ENCODE measurements around the gene SMIM15.

The SMIM15 gene

DNA sequence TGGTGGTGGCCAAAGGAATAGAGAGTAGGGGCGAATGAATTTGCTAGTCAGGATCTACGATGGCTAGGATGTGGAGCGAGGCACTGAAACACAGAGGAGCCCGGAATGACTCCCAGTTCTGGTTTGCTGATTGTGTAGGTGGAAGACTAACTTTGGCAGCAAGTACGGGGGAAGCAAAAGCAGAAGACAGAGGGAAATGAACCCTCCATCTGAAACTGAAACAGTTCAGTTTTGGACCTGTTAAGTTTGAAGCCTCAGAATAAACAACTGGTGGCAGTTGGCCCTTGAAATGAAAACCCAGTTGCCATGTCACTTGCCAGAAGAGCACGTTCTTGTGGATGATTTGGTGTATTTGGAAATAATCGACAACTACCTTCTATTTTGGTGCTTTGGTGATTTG lies 15.4 kb upstream of the SMIM15 start:
- Histone ChIP-seq H3K9me3 (ENCODE audit: control insufficient read depth, insufficient read depth, low read depth, low read length) (no peaks in the 10 kb centered on the region), H3K27ac (ENCODE audit: extremely low read depth, low read depth, low read length) (no peak overlapping the region), H3K4me3 (ENCODE audit: low read depth, low read length) (no peak overlapping the region), H3K36me3 (ENCODE audit: control insufficient read depth in 2 of 2, insufficient read depth in 1 of 2, low read length in 2 of 2) (no peaks in the 10 kb centered on the region), H3K4me1 (ENCODE audit: control insufficient read depth, insufficient read depth, low read length) (no peaks in the 10 kb centered on the region)
- ChIA-PET CTCF (no interaction called here), POLR2A (no interaction called here)
- TF ChIP-seq ZNF239 (tag by site-specific recombination; IDR thresholded peaks at IDR 0.05) (no peak), ZNF350 (tag by site-specific recombination; IDR thresholded peaks at IDR 0.05) (no peak), ZNF626 (tag by site-specific recombination; IDR thresholded peaks at IDR 0.05) (no peak), ZBTB20 (tag by site-specific recombination; IDR thresholded peaks at IDR 0.05) (no peak), ZNF132 (tag by site-specific recombination; IDR thresholded peaks at IDR 0.05; ENCODE audit: borderline replicate concordance) (no peak), ZNF792 (tag by site-specific recombination; IDR thresholded peaks at IDR 0.05) (no peak), ZNF501 (tag by site-specific recombination; IDR thresholded peaks at IDR 0.05) (no peak), ZFP69B (tag by site-specific recombination; IDR thresholded peaks at IDR 0.05) (no peak), GLIS2 (tag by site-specific recombination; IDR thresholded peaks at IDR 0.05) (no peak), ZNF585B (tag by site-specific recombination; IDR thresholded peaks at IDR 0.05) (no peak), ZNF776 (tag by site-specific recombination; IDR thresholded peaks at IDR 0.05; ENCODE audit: borderline replicate concordance) (no peak), ZNF777 (tag by site-specific recombination; IDR thresholded peaks at IDR 0.05; ENCODE audit: borderline replicate concordance) (no peak), SCRT2 (tag by site-specific recombination; IDR thresholded peaks at IDR 0.05) (no peak), ZEB2 (tag by site-specific recombination; IDR thresholded peaks at IDR 0.05) (no peak), BCL11A (tag by site-specific recombination; IDR thresholded peaks at IDR 0.05; ENCODE audit: low read depth) (no peak)

DNA sequence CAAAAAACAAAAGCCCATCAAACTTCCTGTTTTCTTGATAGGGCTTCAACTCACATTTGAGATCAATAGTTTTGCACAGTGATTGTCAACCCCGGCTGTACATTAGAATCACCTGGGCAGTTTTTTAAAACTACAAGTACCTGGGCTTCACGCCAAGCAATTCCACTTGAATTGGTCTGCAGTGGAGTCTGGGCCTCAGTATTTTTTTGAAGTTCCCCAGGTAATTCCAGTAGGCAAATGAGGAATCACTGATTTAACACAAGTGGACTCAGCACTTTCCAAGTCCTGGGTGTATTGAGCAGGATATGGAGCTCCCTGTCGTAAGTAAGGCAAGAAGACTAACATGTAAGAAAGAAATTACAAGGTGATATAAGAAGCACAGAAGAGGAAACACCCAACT lies 14.8 kb upstream of the SMIM15 start:
- Histone ChIP-seq H3K4me1 (ENCODE audit: control insufficient read depth, insufficient read depth, low read length) (no peaks in the 10 kb centered on the region), H3K36me3 (ENCODE audit: control insufficient read depth in 2 of 2, insufficient read depth in 1 of 2, low read length in 2 of 2) (no peaks in the 10 kb centered on the region), H3K27ac (ENCODE audit: extremely low read depth, low read depth, low read length) (no peak overlapping the region), H3K4me3 (ENCODE audit: low read depth, low read length) (no peak overlapping the region), H3K9me3 (ENCODE audit: control insufficient read depth, insufficient read depth, low read depth, low read length) (no peaks in the 10 kb centered on the region)
- ChIA-PET CTCF (interaction anchor here (0.6 kb wide), 1 partner anchor 219 kb away, joined by 5 read pairs; no protein-coding TSS in a partner anchor), POLR2A (no interaction called here)
- TF ChIP-seq GLI4 (tag by site-specific recombination; IDR thresholded peaks at IDR 0.05), result no peak
- TF ChIP-seq ZFP3 (tag by site-specific recombination; IDR thresholded peaks at IDR 0.05; ENCODE audit: low read depth), result no peak
- TF ChIP-seq GLIS2 (tag by site-specific recombination; IDR thresholded peaks at IDR 0.05), result no peak
- TF ChIP-seq RBAK (tag by site-specific recombination; IDR thresholded peaks at IDR 0.05), result no peak
- no peak for TF ChIP-seq ZNF701 (tag by site-specific recombination; IDR thresholded peaks at IDR 0.05)
- TF ChIP-seq, protein P1, sequence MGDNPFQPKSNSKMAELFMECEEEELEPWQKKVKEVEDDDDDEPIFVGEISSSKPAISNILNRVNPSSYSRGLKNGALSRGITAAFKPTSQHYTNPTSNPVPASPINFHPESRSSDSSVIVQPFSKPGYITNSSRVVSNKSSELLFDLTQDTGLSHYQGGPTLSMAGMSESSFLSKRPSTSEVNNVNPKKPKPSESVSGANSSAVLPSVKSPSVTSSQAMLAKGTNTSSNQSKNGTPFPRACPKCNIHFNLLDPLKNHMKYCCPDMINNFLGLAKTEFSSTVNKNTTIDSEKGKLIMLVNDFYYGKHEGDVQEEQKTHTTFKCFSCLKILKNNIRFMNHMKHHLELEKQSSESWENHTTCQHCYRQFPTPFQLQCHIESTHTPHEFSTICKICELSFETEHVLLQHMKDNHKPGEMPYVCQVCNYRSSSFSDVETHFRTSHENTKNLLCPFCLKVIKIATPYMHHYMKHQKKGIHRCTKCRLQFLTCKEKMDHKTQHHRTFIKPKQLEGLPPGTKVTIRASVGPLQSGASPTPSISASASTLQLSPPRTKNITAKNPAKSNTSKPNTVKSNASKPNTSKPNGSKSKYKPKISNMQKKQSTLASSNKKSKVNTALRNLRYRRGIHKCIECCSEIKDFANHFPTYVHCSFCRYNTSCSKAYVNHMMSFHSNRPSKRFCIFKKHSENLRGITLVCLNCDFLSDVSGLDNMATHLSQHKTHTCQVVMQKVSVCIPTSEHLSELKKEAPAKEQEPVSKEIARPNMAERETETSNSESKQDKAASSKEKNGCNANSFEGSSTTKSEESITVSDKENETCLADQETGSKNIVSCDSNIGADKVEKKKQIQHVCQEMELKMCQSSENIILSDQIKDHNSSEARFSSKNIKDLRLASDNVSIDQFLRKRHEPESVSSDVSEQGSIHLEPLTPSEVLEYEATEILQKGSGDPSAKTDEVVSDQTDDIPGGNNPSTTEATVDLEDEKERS (tag by site-specific recombination; IDR thresholded peaks at IDR 0.05), result no peak
- TF ChIP-seq, protein P2, sequence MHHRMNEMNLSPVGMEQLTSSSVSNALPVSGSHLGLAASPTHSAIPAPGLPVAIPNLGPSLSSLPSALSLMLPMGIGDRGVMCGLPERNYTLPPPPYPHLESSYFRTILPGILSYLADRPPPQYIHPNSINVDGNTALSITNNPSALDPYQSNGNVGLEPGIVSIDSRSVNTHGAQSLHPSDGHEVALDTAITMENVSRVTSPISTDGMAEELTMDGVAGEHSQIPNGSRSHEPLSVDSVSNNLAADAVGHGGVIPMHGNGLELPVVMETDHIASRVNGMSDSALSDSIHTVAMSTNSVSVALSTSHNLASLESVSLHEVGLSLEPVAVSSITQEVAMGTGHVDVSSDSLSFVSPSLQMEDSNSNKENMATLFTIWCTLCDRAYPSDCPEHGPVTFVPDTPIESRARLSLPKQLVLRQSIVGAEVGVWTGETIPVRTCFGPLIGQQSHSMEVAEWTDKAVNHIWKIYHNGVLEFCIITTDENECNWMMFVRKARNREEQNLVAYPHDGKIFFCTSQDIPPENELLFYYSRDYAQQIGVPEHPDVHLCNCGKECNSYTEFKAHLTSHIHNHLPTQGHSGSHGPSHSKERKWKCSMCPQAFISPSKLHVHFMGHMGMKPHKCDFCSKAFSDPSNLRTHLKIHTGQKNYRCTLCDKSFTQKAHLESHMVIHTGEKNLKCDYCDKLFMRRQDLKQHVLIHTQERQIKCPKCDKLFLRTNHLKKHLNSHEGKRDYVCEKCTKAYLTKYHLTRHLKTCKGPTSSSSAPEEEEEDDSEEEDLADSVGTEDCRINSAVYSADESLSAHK (tag by site-specific recombination; IDR thresholded peaks at IDR 0.05), result no peak
- no peak for TF ChIP-seq ZNF510 (tag by site-specific recombination; IDR thresholded peaks at IDR 0.05; ENCODE audit: insufficient replicate concordance)
- no peak for TF ChIP-seq ZNF530 (tag by site-specific recombination; IDR thresholded peaks at IDR 0.05; ENCODE audit: low read depth)
- TF ChIP-seq, protein P3, sequence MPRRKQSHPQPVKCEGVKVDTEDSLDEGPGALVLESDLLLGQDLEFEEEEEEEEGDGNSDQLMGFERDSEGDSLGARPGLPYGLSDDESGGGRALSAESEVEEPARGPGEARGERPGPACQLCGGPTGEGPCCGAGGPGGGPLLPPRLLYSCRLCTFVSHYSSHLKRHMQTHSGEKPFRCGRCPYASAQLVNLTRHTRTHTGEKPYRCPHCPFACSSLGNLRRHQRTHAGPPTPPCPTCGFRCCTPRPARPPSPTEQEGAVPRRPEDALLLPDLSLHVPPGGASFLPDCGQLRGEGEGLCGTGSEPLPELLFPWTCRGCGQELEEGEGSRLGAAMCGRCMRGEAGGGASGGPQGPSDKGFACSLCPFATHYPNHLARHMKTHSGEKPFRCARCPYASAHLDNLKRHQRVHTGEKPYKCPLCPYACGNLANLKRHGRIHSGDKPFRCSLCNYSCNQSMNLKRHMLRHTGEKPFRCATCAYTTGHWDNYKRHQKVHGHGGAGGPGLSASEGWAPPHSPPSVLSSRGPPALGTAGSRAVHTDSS (tag by site-specific recombination; IDR thresholded peaks at IDR 0.05), result no peak
- no peak for TF ChIP-seq ZNF514 (tag by site-specific recombination; IDR thresholded peaks at IDR 0.05)
- TF ChIP-seq ZNF791 (tag by site-specific recombination; IDR thresholded peaks at IDR 0.05), result no peak
- no peak for TF ChIP-seq ZNF121 (tag by site-specific recombination; IDR thresholded peaks at IDR 0.05)
- TF ChIP-seq MZF1 (tag by site-specific recombination; IDR thresholded peaks at IDR 0.05; ENCODE audit: borderline replicate concordance), result no peak
- TF ChIP-seq ZNF112 (tag by site-specific recombination; IDR thresholded peaks at IDR 0.05), result no peak

Data from HEK293 (cell line).